Endometrium (tissue), 2 donors: Measurements from ENCODE around the gene TNIK.

Experiments
- FAIRE-seq: peaks from 2 replicates; lab custom pipeline; 2012; peaks lifted over from hg19 to GRCh38; lab: Jason Lieb, UNC
- donor health status: control.
- donor health status: control.

TNIK gene

DNA sequence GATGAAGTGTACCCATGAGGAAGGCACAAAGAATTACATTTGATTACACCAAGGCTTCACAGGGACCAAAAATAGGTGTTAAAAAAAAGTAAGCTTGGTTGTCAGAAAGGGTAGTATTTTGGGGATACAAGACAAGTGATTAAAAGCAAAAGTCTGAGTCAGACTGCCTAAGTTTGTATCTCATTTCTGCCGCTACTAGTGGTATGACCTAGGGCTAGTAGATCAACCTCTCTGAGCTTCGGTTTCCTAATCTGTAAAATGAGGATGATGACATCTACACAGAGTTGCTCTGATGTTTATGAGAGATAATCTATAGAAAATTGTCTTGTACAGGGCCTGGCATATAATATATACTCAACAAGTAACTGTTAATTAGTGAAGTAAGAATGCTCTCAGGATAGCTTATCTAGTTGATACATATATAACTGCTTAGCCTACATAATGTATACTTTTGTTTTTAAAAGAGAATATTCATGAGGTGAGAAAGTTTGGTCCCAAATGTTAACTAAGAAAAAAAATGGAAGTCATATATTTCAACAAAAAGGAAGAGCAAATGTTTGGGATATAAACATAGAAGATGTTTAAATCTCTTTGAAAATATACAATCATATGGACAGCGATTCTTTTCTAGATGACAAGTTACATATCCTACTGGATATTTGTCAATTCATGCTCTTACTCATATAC is 270.7 kb downstream of the TNIK start:
- no peak for FAIRE-seq

DNA sequence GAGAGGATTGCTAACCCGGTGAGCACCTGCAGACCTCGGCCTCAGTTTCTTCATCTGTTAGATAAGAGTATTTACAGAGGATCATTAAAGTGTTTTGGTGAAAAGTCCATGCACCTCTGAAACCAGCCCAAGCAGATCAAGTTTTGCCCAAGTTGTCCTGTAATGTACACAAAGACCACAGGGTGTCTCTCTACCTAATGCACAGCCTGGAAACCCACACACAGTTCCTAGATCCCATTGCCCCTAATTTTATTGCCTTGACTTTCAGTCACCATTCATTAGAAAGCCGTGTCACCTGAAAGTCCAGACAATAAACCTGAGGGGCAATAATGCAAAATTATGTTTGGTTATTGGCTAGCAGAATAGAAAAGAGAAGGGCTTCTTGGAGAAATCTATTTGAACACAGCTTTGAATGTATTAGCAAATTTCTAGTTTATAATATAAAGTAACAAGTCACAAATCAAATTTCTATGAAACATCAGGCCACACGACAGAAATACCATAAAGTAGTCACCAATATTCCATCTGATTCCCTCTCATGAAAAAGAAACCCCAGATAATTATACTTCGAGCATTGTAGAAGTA is 272.4 kb downstream of the TNIK start:
- FAIRE-seq, result no peak

DNA sequence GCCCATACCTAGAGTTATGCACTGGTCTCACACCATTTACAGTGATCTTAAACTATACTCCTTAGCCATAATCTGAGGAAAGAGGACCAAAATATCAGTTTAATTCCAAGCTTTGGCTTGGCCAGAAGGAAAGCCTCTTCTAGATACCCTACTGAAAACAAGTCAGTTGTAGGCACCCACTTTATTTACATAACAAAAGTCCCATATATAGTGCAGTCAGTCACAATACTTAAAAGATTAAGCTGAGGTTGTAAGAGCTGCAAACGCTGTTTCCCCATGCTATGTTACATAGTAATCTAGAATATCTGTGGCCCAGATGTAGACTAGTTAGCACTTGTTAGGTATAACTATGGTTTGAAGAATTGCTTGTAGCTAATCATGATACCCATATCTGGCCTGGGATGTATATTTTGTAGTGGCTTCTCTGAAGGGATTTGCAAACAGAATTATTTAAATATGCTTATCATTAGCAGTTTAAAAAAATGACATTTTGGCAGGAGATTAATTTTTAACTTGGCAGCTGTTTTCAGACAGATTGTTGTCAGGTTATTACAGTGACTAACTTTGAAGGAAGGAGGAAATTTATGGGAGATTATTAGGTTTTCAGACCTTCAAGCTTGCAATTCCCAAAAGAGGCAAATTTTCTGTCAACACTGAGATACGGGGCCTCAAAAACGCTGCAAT is 273.2 kb downstream of the TNIK start:
- FAIRE-seq, result no peak

DNA sequence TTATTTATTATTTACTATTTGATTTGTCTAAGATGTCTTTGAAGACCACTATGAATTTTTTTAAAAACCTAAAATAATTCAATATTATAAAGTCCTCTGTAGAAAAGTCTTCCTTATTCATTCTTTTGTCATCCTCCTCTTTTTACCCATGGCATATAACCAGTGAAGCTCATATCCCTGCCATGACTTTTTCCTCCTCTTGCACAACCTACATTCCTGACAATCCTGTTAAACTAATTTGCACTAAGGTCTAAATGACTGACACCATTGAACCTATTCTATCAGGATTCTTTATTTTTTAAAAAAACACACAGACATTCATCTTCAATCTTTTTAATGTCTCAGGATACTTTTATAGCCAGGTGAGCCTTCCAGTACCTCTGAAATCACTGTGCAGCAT is 273.8 kb downstream of the TNIK start:
- no peak for FAIRE-seq

DNA sequence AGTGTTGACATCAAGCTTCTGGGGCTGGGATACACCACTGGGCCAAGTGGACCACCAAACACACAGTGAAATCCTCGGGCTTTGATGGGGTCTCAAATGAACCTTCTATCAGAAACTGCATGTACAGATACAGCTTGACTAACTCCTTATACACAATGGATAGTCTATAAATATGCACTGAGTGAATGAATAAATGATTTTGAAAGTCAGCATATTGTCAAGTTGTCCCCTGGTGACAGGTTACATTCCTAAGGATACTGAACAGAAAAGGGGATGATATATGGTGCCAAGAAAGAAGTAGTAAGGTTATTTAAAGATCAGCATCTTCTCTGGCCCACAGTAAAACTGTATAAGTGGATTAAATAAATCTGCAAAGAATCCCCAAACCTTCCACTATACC is 274.2 kb downstream of the TNIK start:
- no peak for FAIRE-seq

DNA sequence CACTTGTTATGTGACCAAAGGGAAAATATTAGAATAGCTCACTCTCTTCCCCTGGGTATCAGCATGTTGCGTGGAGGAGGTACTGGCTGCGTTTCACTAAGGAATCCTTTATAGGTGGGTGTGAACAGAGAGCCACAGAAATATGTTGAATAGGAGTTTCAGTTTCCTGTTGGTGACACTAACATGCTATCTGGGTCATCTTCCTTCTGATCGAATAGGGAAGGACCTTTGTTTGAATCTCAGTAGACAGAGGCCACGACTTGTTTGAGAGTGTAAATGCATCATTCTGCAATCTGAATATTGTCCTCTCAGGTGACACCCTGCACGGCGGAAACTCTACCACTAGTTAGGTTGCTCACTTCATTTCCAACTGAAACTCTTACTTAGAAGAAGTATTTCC is 275.8 kb downstream of the TNIK start:
- no peak for FAIRE-seq

DNA sequence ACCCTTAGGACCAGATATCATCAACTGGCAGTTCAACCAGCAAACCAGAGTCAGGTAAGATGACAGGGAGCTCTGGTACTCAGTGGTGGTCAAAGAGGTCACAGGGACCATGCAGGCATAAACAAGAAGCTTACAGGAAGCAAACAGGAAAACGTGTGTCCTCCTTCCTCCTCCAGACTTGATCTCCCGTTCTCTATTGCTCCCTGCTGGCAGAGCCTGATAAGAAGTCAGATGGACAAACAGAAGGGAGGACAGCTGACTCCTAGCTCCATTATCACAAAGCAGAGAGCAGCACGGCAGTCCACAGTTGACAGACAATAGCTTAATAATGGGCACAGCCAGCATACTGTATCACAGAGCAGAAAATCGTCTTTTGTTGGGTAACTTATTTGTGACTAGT is 277.2 kb downstream of the TNIK start:
- FAIRE-seq, result no peak

DNA sequence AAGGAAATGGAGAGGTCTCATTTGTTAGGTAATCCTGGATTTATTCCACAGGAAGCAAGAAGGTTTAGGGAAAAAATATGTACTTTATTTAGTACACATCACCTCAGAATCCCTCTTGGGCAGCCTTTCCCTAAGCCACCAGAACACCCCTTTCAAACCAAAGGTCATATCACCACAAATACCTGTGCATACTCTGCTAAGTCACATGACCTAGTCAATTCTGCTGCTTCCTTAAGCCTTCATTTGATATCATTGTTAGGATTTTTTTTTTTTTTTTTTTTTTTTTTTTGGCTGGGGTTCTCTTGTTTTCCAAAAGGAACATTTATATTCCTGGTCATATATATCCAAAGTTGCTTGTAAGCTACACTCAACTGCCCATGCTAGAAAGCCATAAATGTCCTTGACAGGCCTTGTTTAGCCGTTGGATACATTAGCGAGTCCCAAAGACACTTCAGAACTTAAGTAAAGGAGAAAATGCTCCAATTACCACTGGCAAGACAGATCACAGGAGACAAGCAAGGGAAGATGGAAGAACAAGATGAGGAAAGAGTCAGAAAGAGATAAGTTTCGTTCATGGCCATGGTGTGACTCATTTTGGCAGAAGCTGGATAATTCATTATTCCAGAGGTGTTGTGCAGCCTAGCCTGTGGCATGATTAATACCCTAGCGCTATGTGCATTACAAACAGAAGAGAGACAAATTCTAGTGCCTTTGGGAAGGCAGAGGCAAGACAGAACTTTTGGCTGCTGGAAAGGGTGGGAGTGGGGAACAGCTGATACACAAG is 278.1 kb downstream of the TNIK start:
- no peak for FAIRE-seq

DNA sequence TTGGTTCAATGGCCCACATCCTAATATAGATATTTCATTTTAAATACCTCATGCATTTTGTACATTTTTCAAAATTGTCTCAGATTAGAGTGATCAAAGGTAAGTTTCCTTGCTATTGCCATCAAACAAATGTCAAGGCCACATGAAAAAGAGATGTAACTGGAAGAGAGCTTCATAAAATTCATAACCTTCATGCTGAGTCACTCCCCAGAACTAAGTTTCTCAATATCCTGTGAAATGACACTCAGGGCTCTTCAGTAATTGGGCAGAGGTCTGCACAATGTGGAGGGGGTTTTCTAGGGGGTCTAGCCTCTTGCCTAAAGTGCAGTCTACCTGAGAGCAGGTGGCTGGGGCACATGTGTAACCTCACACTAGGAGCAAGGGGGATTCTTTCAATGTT is 281.5 kb downstream of the TNIK start:
- FAIRE-seq, result no peak

DNA sequence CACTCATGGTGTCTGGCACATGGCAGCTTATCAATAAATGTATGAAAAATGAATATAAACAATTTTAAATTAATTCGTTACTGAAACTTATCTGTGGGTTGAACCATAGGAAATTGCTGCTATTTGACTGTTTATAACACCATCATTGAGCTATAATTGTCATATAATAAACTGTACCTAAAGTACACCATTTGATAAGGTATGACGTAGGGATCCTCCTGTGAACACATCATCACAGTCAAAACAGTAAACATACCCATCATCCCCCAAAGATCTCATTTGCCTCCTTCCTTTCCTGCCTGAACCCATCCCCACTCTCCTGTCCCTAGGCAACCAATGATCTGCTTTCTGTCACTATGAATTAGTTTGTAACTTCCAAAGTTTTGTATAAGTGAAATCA is 282.7 kb downstream of the TNIK start:
- FAIRE-seq, result no peak

DNA sequence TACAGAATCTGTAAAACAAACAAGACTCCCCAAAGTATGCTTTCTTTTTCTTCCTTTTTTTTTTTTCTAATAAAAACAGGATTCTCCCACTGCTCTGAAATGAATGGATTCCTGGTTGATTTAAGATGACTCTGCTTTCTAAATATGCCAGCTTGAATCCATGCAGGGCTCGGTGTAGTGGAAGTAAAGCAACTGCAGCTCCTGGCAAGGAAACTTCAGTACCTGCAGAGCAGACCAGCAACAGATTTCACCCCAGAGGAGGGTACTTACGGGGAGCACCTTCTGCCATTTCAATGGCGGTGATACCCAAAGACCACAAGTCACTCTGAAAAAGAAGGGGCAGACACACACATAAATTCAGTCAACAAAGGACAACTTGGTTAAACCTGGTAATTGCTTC is 283.1 kb downstream of the TNIK start:
- FAIRE-seq, result no peak

DNA sequence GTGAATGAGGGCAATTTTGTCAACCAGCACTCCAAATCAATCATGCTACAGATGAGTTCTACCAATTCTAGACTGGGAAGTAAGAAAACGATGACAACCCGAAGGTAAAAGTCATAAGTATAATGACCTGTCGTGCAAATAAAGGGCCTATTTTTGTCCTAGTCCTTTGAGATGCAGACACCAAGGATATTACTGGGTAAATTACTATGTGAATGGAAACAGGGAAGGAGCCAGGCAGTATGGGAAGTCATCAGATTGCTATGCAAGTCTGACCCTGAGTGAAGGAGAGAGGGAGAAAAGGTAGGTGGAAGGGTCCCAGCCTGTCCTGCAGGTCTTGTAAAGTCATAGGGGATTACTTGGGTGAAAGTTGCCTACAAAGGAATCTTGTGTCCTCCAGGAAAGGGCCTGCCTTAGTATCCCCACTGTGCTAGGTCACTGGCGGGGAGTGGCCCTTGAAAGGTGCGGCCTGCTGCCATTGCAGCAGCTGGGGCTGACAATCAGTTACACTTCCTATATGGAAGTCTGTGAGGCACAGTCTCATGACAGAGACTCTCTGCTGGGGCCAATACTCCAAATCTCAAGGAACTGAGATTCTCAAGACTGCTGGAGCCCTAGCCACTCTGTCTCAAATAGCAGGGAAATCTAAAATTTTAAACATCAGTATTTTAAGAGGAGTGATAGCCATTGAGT is 283.8 kb downstream of the TNIK start:
- no peak for FAIRE-seq

DNA sequence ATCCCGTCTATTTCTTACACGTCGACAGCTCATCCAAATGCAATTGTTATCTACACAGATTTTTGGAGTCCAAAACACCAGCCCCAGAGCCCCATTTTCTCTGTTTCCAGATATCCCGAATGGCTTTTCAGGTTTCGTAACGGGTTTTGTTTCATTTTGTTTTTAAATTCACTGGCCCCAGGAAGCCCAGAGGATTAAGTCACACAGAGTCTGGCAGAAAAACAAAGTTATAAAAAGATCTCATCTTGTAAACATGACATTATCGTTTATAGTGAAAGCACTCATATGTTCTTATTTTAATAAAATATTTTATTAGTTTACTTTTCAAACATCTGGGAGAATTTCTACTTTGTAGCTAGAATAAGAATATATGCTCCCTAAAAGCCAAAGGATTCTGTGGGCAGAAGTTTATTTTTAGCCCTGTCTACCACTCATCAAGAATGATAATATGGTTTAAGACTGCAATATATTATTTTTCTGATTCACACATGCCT is 284.4 kb downstream of the TNIK start:
- FAIRE-seq, result peak; percentile 98

DNA sequence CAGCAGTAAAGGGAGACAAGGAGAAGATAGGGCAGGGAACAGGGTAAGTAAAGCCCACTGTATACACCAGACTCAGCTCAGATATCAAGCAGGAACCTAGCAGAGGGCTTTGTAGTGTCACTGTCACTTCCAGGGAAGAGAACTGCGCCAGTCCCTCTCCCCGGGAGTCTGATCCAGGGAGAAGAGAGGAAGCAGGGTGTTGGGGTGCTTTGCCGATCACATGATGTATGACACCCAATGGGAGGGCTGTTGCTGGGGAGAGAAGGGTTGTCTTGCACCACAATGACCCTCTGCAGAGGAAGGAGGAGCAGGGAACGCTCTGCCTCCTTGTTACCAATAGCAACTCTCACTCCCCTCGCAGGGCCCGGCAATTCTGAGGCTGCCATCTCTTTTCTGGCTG is 286.5 kb downstream of the TNIK start:
- FAIRE-seq, result no peak

DNA sequence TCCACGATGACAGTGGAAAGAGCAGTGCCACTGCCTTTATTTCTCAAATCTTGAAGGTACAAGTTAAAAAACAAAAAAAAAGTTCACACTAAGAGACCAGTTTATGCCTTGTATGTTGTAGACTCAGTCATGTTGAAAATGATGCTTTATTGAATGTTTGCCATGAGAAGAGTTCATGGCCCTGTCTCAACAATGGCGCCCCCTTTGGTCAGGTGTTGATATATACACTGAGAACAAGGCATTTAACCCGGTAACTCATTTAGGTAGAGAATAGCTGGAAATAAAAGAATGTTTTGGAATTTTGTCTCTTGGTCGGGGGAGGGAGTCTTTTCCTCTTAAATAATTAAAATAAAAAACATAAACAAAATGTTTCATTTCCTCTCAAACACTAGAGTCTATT is 288.1 kb downstream of the TNIK start:
- no peak for FAIRE-seq

DNA sequence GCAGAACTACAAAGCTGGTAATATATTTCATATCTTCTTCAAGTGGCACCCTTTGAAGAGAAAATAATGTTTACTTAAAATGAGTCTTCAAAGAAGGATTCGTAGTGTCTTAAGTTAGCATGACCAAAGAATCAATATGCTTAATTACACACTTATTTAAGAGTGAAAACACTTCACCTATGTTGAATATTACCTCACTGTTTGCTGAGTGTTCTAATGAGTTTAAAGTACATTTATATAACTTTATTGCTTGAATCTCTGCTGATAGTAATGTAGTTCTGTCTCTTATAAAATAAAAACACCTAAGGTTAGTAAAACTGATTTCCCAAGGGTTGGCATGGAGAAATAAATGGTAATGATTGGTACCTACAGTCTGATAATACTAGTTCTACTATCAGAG is 290.3 kb downstream of the TNIK start:
- FAIRE-seq, result no peak

DNA sequence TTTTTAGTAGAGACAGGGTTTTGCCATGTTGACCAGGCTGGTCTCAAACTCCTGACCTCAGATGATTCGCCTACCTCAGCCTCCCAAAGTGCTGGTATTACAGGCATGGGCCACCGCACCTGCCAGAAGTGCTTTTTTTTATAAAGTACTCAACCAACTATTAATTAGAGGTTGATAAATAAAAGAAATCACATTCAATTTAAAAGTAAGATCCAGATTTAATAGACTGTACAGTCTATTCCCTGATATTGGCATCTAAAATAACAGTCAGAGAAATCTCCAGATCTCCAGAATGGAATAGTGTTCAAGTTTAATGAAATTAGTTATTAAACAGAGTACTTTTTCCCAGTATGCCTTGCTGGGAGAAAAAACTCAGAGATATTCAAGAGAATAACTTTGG is 290.8 kb downstream of the TNIK start:
- FAIRE-seq, result no peak

DNA sequence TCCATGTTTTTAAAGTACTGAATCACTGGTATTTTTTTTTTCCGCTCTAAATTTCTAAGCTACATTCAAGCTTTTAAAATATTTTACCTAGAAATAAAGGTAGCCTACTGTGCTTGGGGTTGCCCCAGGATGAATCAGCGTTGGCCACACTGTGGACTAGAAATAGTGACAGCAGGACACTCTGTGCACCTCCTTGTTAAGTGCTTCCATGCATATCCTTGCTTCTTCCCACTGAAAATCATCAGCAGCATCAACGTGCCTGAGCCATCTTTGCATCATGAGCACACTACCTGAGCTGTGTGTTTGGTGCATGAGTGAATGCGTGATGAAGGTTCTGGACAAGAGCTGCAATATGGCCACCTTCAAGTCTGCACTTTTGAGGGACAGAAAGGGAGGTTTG is 291.7 kb downstream of the TNIK start:
- FAIRE-seq, result no peak

DNA sequence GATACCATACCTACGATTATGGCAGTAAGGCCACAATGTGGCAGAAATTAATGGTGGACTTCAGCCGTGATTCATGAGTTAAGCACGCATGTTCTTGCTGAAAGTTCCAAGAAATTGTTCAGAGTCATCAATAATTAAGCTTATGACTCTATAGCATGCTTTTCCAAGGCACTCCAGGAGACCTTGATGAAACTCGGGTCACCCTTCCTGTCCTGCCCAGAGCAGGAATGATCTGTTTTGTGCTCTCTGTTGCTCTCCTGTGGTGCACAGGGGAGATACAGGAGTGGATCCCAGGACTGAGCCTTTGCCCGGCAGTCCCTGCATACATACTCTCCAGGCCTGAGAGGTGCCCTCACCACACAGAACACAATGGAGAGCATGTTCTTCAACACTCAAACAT is 292.1 kb downstream of the TNIK start:
- no peak for FAIRE-seq

DNA sequence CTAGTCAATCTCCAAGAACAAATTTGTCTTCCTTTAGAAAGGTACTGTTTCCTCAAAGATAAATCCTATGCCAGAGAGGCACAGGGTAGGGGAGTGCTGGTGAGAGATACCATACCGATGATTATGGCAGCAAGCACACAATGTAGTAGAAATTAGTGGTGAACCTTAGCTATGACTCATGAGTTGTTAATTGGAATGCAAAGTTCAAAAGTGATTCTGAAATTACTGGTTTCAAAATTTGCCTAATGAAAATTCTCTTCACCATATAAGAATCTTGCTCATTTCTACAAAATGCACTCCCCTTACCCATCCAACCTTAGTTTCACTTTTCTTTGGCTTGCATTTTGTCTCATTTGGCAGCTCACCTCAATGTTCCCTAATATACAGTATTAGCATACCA is 294.2 kb downstream of the TNIK start:
- FAIRE-seq, result no peak

DNA sequence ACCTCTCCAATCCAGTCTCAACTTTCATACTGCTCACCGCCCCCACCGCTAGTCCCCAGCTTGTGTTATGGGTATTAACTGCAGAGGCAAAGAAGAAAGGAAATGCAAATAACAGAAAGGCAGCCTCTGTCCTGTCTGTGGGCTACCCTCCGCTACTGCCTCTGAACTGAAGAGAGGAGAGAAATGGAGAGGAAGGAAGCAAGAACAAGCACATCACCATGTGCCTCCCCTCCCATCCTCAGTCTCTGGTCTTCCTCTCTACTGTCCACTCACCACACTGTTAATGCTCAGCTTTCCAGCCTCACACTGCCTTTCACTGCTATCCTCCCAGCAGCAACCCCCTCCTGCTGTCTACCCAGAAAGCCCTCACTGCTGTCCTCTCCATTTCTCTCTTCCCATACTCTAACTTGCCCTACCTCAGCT is 294.7 kb downstream of the TNIK start:
- no peak for FAIRE-seq

DNA sequence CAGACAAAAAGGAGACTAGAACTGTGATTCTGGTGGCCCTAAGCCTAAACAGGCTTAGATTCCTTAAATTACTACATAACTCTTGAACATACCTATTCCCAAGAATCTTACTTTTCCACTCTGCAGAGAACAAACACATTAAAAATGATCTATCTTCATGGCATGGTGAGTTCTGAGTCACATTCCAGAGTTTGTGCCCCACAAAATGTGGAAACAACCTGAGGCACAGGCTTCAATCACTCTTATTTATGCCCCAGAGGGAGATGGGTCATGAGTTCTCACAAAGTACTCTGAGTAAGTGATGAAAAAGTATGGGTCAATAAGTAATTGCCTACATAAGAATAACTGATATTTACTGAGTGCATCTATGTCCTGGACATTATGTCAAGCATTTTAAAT is 296.1 kb downstream of the TNIK start:
- no peak for FAIRE-seq
